WERI-Rb-1 (cell line): ENCODE results near the gene MSGN1.
"Not testable (repeated sequence)": the region's sequence is repeated elsewhere in the genome, so short reads cannot be mapped to it uniquely, and the experiment has no call there.

Experiments
- DNase-seq: peaks from one replicate; pipeline ENCODE4 v3.0.0-alpha.2; 2020
- H3K27ac ChIP-seq: fragments of 250-450 bp; sonication (Bioruptor Pico); 2 replicates; pipeline ENCODE4 v1.5.1; 2020; ENCODE audit warnings: mild to moderate bottlenecking, moderate library complexity
- H3K27me3 ChIP-seq: fragments of 250-450 bp; sonication (Bioruptor Pico); 2 replicates; pipeline ENCODE4 v1.5.1; 2021; ENCODE audit warnings: mild to moderate bottlenecking, low read depth, moderate library complexity; ENCODE audit not compliant: insufficient read depth, severe bottlenecking
- H3K36me3 ChIP-seq: fragments of 250-450 bp; sonication (Bioruptor Pico); 2 replicates; pipeline ENCODE4 v1.5.1; 2020; ENCODE audit warnings: mild to moderate bottlenecking, moderate library complexity
- H3K4me3 ChIP-seq: 2 replicates; pipeline ENCODE4 v1.5.1; 2011; ENCODE audit warnings: low read depth, mild to moderate bottlenecking, control low read depth, low read length
- H3K9me3 ChIP-seq: fragments of 250-450 bp; sonication (Bioruptor Pico); 2 replicates; pipeline ENCODE4 v1.5.1; 2021; ENCODE audit warnings: mild to moderate bottlenecking, moderate library complexity; ENCODE audit not compliant: severe bottlenecking
- CTCF ChIP-seq: IDR thresholded peaks from 2 replicates; pipeline ENCODE4 v1.5.1; 2011; ENCODE audit warnings: low read depth, mild to moderate bottlenecking, control low read depth, inconsistent platforms, low read length

MSGN1 gene

DNA sequence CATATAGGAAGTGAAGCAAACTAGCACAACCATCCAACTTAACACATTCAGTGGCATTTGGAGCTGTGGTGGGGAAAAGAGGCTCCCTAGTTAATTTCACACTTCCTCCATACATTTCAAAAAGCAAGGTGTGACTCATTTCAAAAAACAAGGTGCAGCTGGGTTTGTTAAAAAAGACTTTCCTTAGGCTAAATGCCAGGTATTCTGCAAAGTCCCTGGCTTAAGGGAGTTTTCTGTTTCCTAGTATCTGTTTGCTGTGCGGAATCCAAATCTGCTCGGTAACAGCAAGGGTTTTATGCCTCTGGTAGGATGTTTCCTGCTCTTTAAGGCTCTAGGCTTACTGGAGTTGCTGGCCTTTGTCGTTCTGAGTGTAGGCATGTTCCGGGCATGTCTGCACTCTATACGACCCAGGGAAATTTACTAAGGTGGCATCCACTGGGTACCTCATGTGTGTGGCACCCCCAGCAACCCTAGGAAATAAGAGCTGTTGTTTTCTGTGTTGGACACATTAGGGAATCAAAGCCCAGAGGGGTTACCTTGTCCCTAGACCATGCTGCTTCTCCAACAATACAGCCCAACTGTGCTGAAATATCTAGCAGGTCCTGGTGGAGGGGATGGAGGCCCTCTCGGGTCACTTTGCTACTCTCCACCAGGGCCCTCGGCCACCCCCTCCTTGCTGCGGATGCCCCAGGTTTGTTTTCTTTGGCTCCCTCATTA lies 634 bp upstream of the MSGN1 start:
- DNase-seq: no peak
- H3K27me3 ChIP-seq: no peaks in the 10 kb centered on the region
- H3K36me3 ChIP-seq: no peaks in the 10 kb centered on the region
- no peak for TF ChIP-seq CTCF
- no peak overlapping the region for H3K4me3 ChIP-seq
- H3K27ac ChIP-seq: peak overlapping the region; percentile 15; the same call in 1 of the 2 replicates
- H3K9me3 ChIP-seq: no peaks in the 10 kb centered on the region

DNA sequence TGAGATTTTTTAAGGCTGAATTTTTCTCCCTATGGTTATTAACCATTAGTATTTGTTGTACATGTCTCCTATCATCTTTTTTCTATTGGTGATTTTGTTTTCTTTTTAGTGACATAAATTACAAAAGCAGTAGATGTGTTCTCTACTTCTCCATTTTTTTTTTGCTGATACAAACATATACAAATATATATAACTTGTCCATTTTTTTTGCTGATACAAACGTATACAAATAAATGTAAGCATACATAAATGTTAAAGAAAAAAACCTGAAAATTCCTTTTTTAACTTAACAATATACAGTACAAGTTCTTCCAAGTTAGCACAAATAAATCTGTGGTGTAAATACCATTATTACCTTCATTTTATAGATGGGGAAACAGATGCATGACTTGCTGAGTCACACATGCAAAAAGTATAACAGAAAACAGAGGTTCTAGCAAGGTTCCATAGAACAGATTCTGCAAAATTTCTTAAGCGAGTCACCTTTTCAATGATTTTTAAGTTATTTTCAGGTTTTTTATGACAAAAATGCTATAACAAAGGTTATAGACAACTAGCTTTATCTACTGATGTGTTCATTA lies 2.1 kb downstream of the MSGN1 start:
- no peak overlapping the region for H3K27ac ChIP-seq
- no peak for TF ChIP-seq CTCF

DNA sequence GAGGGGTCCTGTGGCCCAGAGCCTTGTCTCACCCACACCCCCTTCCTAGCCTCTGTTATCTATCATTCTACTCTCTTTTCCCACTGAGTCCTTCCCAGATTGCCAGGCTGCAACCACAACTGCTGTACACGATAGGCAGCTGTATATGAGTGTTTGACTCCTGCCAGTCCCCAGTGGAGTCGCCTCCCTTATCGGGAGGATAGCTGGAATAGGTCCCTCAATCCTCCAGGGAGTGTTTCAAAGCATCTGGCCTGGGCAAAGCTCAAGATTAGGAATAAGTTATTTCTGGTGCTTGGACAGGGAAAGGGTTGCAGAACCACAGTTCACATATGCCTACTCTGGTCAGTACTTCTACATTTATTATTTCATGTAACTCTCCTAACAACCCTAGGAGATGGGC lies 4.8 kb downstream of the MSGN1 start:
- no peak for TF ChIP-seq CTCF
- no peaks in the 10 kb centered on the region for H3K9me3 ChIP-seq
- no peak overlapping the region for H3K27ac ChIP-seq
- no peaks in the 10 kb centered on the region for H3K36me3 ChIP-seq
- H3K4me3 ChIP-seq: no peak overlapping the region
- no peak for DNase-seq
- H3K27me3 ChIP-seq: no peaks in the 10 kb centered on the region

More for the DNA sequence above, 2.1 kb downstream of the MSGN1 start:
- DNase-seq: no peak
- no peaks in the 10 kb centered on the region for H3K9me3 ChIP-seq
- no peaks in the 10 kb centered on the region for H3K27me3 ChIP-seq
- no peaks in the 10 kb centered on the region for H3K36me3 ChIP-seq
- H3K4me3 ChIP-seq: no peak overlapping the region

DNA sequence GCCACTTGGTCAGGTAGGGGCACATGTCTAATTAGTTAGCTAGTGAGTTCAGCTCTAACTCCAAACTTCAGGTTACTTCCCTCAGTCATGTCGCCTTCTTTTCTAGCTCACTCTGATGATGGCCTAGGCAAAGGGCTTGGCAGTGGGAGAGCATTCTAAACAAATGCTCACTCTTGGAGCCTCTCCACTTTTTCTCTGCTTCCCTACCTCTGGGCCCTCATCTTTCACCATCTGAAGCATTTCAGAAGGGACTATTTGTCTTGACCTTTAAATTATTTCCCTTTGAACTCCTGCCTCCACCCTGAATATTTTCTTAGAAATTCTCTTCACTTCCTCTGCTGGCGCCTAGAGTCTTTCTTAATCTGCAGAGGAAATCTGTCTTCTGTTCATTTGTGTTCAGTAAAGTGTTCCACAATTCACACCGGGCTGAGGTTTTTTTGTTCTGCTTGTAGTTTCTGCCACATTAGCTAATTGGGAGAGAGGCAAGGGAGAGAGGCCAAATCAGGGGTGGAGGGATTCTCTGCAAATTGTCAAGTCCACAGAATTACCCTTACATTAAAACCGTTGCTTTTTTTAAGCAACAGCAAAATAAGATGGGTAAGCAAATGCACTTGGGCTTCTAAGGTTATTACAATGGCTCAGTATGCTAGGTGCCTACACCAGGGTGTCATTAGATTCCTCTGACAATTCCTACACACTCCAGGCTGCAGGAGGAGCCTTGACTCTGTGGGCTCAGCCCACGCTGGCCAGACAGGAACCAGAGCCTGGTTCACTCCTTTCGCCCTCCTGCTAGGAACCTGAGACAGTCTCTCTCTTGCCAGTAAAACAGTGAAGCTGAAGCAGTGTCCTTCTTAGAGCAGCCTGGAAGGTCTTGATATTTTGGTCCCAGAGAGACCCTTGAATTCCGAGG lies 5.5 kb downstream of the MSGN1 start:
- TF ChIP-seq CTCF: no peak
- DNase-seq: no peak

GRCh38 chr2:17822445-17823117 lies 6.3 kb downstream of the MSGN1 start:
- DNase-seq: no peak
- no peak for TF ChIP-seq CTCF
- no peak overlapping the region for H3K27ac ChIP-seq
- no peak overlapping the region for H3K4me3 ChIP-seq
- H3K9me3 ChIP-seq: no peaks in the 10 kb centered on the region
- no peaks in the 10 kb centered on the region for H3K27me3 ChIP-seq
- H3K36me3 ChIP-seq: no peaks in the 10 kb centered on the region

More for the DNA sequence above, 5.5 kb downstream of the MSGN1 start:
- H3K36me3 ChIP-seq: no peaks in the 10 kb centered on the region
- H3K27me3 ChIP-seq: no peaks in the 10 kb centered on the region
- H3K27ac ChIP-seq: no peak overlapping the region
- no peak overlapping the region for H3K4me3 ChIP-seq
- H3K9me3 ChIP-seq: no peaks in the 10 kb centered on the region

DNA sequence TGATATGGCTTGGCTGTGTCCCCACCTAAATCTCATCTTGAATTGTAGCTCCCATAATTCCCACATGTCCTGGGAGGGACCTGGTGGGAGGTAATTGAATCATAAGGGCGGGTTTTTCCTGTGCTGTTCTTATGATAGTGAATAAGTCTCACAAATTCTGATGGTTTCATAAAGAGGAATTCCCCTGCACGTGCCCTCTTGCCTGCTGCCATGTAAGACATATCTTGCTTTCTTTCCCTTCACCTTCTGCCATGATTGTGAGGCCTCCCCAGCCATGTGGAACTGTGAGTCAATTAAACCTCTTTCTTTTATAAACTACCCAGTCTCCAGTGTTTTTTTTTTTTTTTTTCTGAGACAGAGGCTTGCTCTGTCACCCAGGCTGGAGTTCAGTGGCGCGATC lies 7.4 kb downstream of the MSGN1 start:
- not testable (repeated sequence) for H3K9me3 ChIP-seq, H3K36me3 ChIP-seq, H3K4me3 ChIP-seq, H3K27me3 ChIP-seq, H3K27ac ChIP-seq, DNase-seq
